PC-3 (cell line): ENCODE results near the gene SLC4A5. TPM values are rescaled to one million over a fixed set of nuclear protein-coding genes. Genes with fewer than 3 reads are reported as not detected.
A peak's percentile ranks its signal among the peaks of the same experiment; 100 is the strongest.

Source experiments
- ATAC-seq: fragments of 200-7000 bp; cut with Tn5 transposase; 2 replicates; pipeline ENCODE4 v1.9.1; 2020; ENCODE audit warnings: mild to moderate bottlenecking, moderate library complexity
- BruUV-seq: library from RNA; stranded (reverse); fragments of 400-500 nt; replicated peaks from 2 replicates; lab custom pipeline; 2021; lab: Mats Ljungman, UMichigan
- CTCF ChIA-PET: fragments of 300-600 bp; sonication (Branson Sonifier 250); formaldehyde crosslinking; loops from one replicate; lab custom pipeline; 2022; ENCODE audit warnings: antibody characterized with exemption; lab: Charles Lee
- POLR2A ChIA-PET: fragments of 300-600 bp; sonication (Branson Sonifier 250); formaldehyde crosslinking; loops from one replicate; lab custom pipeline; 2022; ENCODE audit warnings: antibody characterized with exemption; ENCODE audit not compliant: unreplicated experiment; lab: Charles Lee
- DNase-seq: peaks from one replicate; pipeline ENCODE4 v3.0.0-alpha.2; 2015
- H2AFZ ChIP-seq: fragments of 300-600 bp; sonication (generic); 2 replicates; pipeline ENCODE4 v1.6.0; 2016; ENCODE audit warnings: antibody characterized with exemption, low read length
- H3F3A ChIP-seq: fragments of 300-600 bp; sonication (generic); one replicate; pipeline ENCODE4 v1.6.0; 2017; ENCODE audit warnings: antibody characterized with exemption, low read length, control low read depth, mild to moderate bottlenecking; ENCODE audit not compliant: unreplicated experiment
- H3K27ac ChIP-seq: fragments of 300-600 bp; sonication (generic); 2 replicates; pipeline ENCODE4 v1.5.1; 2016; ENCODE audit warnings: mild to moderate bottlenecking, low read length
- H3K27me3 ChIP-seq: fragments of 300-600 bp; sonication (generic); 2 replicates; pipeline ENCODE4 v1.6.1; 2016; ENCODE audit warnings: low read length, mixed read lengths
- H3K36me3 ChIP-seq: fragments of 300-600 bp; sonication (generic); 2 replicates; pipeline ENCODE4 v1.6.1; 2016; ENCODE audit warnings: low read depth, mixed run types, low read length, mixed read lengths
- H3K4me1 ChIP-seq: fragments of 300-600 bp; sonication (generic); 2 replicates; pipeline ENCODE4 v1.5.1; 2016; ENCODE audit warnings: low read length; ENCODE audit not compliant: insufficient read depth
- H3K4me2 ChIP-seq: fragments of 300-600 bp; sonication (generic); 2 replicates; pipeline ENCODE4 v1.6.0; 2016; ENCODE audit warnings: low read length
- H3K4me3 ChIP-seq: fragments of 300-600 bp; sonication (generic); 2 replicates; pipeline ENCODE4 v1.5.1; 2016; ENCODE audit warnings: mild to moderate bottlenecking, low read length, mixed read lengths
- H3K79me2 ChIP-seq: fragments of 300-600 bp; sonication (generic); 2 replicates; pipeline ENCODE4 v1.6.1; 2017; ENCODE audit warnings: low read length, mixed read lengths
- H3K9ac ChIP-seq: fragments of 300-600 bp; sonication (generic); 2 replicates; pipeline ENCODE4 v1.6.0; 2016; ENCODE audit warnings: mild to moderate bottlenecking, low read length
- H3K9me2 ChIP-seq: fragments of 300-600 bp; sonication (generic); replicated peaks from 2 replicates; pipeline ENCODE4 v1.6.1; 2016; ENCODE audit warnings: mixed run types, low read length, mixed read lengths
- H3K9me3 ChIP-seq: fragments of 300-600 bp; sonication (generic); 2 replicates; pipeline ENCODE4 v1.6.1; 2016; ENCODE audit warnings: low read length, mixed read lengths
- H4K20me1 ChIP-seq: fragments of 300-600 bp; sonication (generic); 2 replicates; pipeline ENCODE4 v1.6.1; 2016; ENCODE audit warnings: low read length, mixed read lengths
- EZH2 ChIP-seq: fragments of 300-600 bp; sonication (generic); IDR thresholded peaks from one replicate; pipeline ENCODE4 v1.6.1; 2017; ENCODE audit warnings: antibody characterized with exemption, mild to moderate bottlenecking, low read length; ENCODE audit not compliant: unreplicated experiment
- EZH2phosphoT487 ChIP-seq: fragments of 300-600 bp; sonication (generic); IDR thresholded peaks from 2 replicates; pipeline ENCODE4 v1.6.1; 2018; ENCODE audit warnings: mild to moderate bottlenecking, antibody characterized with exemption, low read length, borderline replicate concordance
- intact Hi-C: fragments of 100-400 bp; cut with micrococcal nuclease; formaldehyde crosslinking; loops from 2 replicates; pipeline ENCODE4 v1.9.0; 2023
- total RNA-seq: library from RNA; depleted of rRNA; stranded (reverse); fragments of >200 nt; gene quantifications from 2 replicates; pipeline ENCODE4 v1.2.3, GENCODE V29; 2014
- TF ChIP-seq, protein P1 (sequence below): fragments of 300-600 bp; sonication (generic); conservative IDR thresholded peaks from 2 replicates; pipeline ENCODE4 v1.5.1; 2017; ENCODE audit warnings: antibody characterized with exemption, low read depth, mild to moderate bottlenecking, low read length

Gene SLC4A5
- total RNA-seq, 1 experiment from 2014 or later, result 2.4 TPM

- H3K9ac ChIP-seq, result no peak overlapping the region
- no peaks in the 10 kb centered on the region for H3K9me3 ChIP-seq
- peak overlapping the region; percentile 69 for H3K4me2 ChIP-seq
- POLR2A ChIA-PET, result no interaction called here
- TF ChIP-seq EZH2, result no peak
- TF ChIP-seq, protein P1, sequence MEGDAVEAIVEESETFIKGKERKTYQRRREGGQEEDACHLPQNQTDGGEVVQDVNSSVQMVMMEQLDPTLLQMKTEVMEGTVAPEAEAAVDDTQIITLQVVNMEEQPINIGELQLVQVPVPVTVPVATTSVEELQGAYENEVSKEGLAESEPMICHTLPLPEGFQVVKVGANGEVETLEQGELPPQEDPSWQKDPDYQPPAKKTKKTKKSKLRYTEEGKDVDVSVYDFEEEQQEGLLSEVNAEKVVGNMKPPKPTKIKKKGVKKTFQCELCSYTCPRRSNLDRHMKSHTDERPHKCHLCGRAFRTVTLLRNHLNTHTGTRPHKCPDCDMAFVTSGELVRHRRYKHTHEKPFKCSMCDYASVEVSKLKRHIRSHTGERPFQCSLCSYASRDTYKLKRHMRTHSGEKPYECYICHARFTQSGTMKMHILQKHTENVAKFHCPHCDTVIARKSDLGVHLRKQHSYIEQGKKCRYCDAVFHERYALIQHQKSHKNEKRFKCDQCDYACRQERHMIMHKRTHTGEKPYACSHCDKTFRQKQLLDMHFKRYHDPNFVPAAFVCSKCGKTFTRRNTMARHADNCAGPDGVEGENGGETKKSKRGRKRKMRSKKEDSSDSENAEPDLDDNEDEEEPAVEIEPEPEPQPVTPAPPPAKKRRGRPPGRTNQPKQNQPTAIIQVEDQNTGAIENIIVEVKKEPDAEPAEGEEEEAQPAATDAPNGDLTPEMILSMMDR, result no peak
- TF ChIP-seq EZH2phosphoT487, result no peak
- ATAC-seq, result no peak
- no peak overlapping the region for H2AFZ ChIP-seq
- CTCF ChIA-PET, result no interaction called here
- H3K4me3 ChIP-seq, result peak overlapping the region; percentile 26; the same call in 1 of the 2 replicates
- peaks cover 32% of the 10 kb centered on the region for H3K4me1 ChIP-seq
- intact Hi-C loops, result no loop called here
- DNase-seq, result peak; percentile 27
- peaks cover 72% of the 10 kb centered on the region for H3K79me2 ChIP-seq
- H3F3A ChIP-seq, result no peaks in the 10 kb centered on the region
- no peaks in the 10 kb centered on the region for H3K27me3 ChIP-seq
- BruUV-seq, result no TSS peak
- H3K9me2 ChIP-seq, result no peaks in the 10 kb centered on the region
- H3K27ac ChIP-seq, result peak overlapping the region; percentile 70
- peaks cover 41% of the 10 kb centered on the region for H4K20me1 ChIP-seq
- H3K36me3 ChIP-seq, result peaks cover 40% of the 10 kb centered on the region
These were observed 137.0 kb downstream of the SLC4A5 start for GRCh38 chr2:74206180-74206688.

DNA sequence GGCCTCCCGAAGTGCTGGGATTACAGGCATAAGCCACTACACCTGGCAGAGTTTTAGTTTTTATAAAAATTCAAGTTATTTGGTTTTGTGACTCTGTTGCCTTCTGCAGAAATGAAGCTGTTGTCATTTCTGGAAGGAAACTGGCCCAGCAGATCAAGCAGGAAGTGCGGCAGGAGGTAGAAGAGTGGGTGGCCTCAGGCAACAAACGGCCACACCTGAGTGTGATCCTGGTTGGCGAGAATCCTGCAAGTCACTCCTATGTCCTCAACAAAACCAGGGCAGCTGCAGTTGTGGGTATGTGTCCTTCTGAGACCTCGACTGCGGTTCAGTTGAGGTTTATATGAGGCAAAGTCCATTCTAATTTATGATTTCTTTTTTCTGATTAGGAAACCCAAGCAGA is 137.6 kb downstream of the SLC4A5 start:
- DNase-seq, result peak; percentile 78
- peak; percentile 87 for ATAC-seq
- no peak overlapping the region for H3K9ac ChIP-seq
- BruUV-seq, result no TSS peak
- TF ChIP-seq, protein P1, result no peak
- TF ChIP-seq EZH2 (no peak), EZH2phosphoT487 (no peak)
- H3K79me2 ChIP-seq, result peaks cover 78% of the 10 kb centered on the region
- H3K9me3 ChIP-seq, result no peaks in the 10 kb centered on the region
- H4K20me1 ChIP-seq, result peaks cover 47% of the 10 kb centered on the region
- H3K27me3 ChIP-seq, result no peaks in the 10 kb centered on the region
- H3K27ac ChIP-seq, result peak overlapping the region; percentile 70
- ChIA-PET POLR2A (no interaction called here), CTCF (no interaction called here)
- peaks cover 38% of the 10 kb centered on the region for H3K4me1 ChIP-seq
- intact Hi-C loops, result no loop called here
- H3K36me3 ChIP-seq, result peaks cover 35% of the 10 kb centered on the region
- H2AFZ ChIP-seq, result no peak overlapping the region
- no peaks in the 10 kb centered on the region for H3F3A ChIP-seq
- no peaks in the 10 kb centered on the region for H3K9me2 ChIP-seq
- H3K4me2 ChIP-seq, result peak overlapping the region; percentile 69
- peak overlapping the region; percentile 26; the same call in 1 of the 2 replicates for H3K4me3 ChIP-seq

- ChIA-PET POLR2A (no interaction called here), CTCF (no interaction called here)
- Histone ChIP-seq H4K20me1 (peaks cover 52% of the 10 kb centered on the region), H3K9me3 (no peaks in the 10 kb centered on the region), H3K27ac (peak overlapping the region; percentile 35; the same call in 1 of the 2 replicates), H3K4me3 (peak overlapping the region; percentile 20; the same call in 1 of the 2 replicates), H3K36me3 (peaks cover 32% of the 10 kb centered on the region), H3K27me3 (no peaks in the 10 kb centered on the region), H2AFZ (no peak overlapping the region), H3F3A (no peaks in the 10 kb centered on the region), H3K9ac (no peak overlapping the region), H3K9me2 (no peaks in the 10 kb centered on the region), H3K4me1 (peaks cover 43% of the 10 kb centered on the region), H3K79me2 (peaks cover 83% of the 10 kb centered on the region), H3K4me2 (peak overlapping the region; percentile 69)
- DNase-seq (no peak), ATAC-seq (no peak; the same call in 1 of the 2 replicates)
- intact Hi-C loops, result no loop called here
- BruUV-seq, result no TSS peak
- TF ChIP-seq EZH2 (no peak), EZH2phosphoT487 (no peak)
- TF ChIP-seq, protein P1, result no peak
These were observed 138.1 kb downstream of the SLC4A5 start for GRCh38 chr2:74205113-74205512.
